Sigmoid colon (tissue), 3 donors: Measurements from ENCODE around the gene SYNDIG1.

Experiments
- CTCF ChIP-seq, 4 experiments: fragments of 450-650 bp in 3 of 4; fragments of 200-600 bp in 1 of 4; IDR thresholded peaks; one replicate each; pipeline ENCODE4 v1.5.1; 2016 to 2019; ENCODE audit warnings: antibody characterized with exemption in 4 of 4, mild to moderate bottlenecking in 3 of 4, moderate library complexity in 2 of 4
- POLR2A ChIP-seq, 2 donors: fragments of 450-650 bp; IDR thresholded peaks; one replicate each; pipeline ENCODE4 v1.6.1; 2016; ENCODE audit warnings: antibody characterized with exemption in 2 of 2, mild to moderate bottlenecking in 2 of 2, moderate library complexity in 2 of 2

DNA sequence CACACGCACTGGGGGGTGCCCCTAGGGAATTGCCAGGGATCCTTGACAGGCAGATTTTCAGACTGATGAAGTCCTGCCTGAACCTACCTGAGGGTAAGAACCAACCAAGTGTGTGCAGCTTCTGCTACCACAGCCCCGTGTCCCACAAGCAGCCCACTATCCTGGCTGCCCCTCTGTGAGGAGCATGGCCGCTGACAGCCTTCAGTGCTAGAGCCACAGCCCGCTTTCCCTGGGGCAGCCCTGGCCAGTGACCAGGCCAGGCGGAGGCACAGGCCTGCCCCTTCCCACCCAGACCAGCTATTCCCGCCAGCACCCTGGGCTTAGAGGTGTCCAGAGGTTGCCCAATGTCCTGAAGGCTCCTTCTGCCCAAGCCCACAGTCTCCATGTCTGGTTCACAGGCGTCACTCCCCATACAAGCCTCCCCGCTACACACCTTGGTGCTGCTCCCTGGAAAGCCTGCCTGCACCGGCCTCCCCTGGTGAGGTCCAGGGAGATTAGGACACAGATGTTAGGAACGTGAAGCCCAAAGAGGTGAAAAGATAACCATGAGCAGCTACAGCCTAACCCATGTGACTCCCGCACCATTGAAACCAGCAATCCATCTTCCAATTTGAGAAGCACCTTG lies 207.0 kb downstream of the SYNDIG1 start:
- TF ChIP-seq CTCF (IDR thresholded peaks at IDR 0.05) (no peak), POLR2A (IDR thresholded peaks at IDR 0.05) (no peak)
